Gastroesophageal sphincter (tissue), 3 donors: ENCODE results near the gene BCR.

Source experiments
- CTCF ChIP-seq, 4 experiments: fragments of 200-600 bp in 2 of 4; fragments of 450-650 bp in 2 of 4; sonication (generic) in 1 of 4; IDR thresholded peaks; one replicate each; pipeline ENCODE4 v1.5.1; 2017 to 2019; ENCODE audit warnings: antibody characterized with exemption in 4 of 4, mild to moderate bottlenecking in 2 of 4, moderate library complexity in 2 of 4
- EP300 ChIP-seq: sonication (generic); formaldehyde crosslinking; IDR thresholded peaks from one replicate; pipeline ENCODE4 v1.6.1; 2017; ENCODE audit warnings: antibody characterized with exemption, mild to moderate bottlenecking

DNA sequence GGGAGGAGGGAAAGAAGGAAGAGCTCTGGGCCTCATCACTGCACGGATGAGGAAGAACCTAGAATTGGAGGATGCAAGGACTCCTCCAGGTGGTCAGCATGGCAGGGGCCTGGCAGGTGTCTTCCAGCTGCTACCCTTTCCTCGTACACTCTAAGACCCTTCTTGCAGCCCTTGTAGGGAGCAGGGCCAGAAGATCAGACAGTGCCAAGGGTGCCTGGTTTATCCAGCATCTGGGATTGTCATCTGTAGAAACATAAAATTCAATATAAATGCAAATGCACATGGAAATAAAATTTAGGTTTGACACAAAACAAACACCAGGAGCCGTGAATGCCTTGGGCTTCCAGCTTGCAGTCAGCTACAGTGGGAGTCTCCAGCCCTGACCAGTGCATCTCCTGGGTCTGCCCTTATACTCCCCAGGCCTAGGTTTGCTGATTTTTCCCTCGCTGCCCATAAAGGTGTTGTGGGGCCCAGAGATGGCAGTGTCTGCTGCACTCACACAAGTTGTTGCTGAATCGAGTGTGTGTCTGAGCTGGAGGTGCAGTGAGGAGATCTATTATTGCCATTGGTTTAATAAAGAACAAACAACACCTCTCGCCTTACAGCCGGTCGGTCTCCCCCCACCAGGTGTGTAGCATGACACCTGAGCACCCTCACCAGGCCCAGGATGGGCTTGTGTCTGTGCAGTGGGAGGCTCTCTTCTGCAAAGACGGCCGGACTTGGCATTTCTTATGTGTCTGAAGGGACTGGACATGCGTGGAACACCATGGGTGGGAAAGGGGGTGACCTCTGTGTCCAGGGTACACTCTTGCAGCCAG is 87.1 kb downstream of the BCR start:
- TF ChIP-seq CTCF (IDR thresholded peaks at IDR 0.05), result no peak
- TF ChIP-seq EP300, result no peak
